VCaP (cell line): ENCODE results near the gene ITPR1.
A peak's percentile ranks its signal among the peaks of the same experiment; 100 is the strongest.

ENCODE experiments used
- H3K27ac ChIP-seq: fragments of 450-650 bp; 2 replicates; pipeline ENCODE4 v1.5.1; 2017
- TF ChIP-seq, protein P1 (sequence below): fragments of 450-650 bp; conservative IDR thresholded peaks from 2 replicates; pipeline ENCODE4 v1.5.1; 2017; ENCODE audit warnings: mild to moderate bottlenecking, moderate library complexity

ITPR1 gene

DNA sequence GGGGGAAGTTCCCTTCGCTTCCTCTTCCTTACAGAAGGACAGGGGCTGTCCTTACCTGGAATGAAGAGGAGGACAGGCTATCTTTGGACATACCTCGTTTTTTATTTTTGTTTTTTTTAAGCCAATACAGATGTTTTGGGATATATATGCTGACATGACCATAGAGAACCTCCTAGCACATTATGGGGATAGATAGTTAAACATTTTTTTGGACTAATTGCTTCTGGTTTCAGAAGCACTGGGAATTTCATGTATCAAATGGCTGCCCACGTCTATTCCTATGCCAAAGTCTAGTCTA, 247.9 kb downstream of the ITPR1 start:
- no peak overlapping the region for H3K27ac ChIP-seq
- TF ChIP-seq, protein P1, sequence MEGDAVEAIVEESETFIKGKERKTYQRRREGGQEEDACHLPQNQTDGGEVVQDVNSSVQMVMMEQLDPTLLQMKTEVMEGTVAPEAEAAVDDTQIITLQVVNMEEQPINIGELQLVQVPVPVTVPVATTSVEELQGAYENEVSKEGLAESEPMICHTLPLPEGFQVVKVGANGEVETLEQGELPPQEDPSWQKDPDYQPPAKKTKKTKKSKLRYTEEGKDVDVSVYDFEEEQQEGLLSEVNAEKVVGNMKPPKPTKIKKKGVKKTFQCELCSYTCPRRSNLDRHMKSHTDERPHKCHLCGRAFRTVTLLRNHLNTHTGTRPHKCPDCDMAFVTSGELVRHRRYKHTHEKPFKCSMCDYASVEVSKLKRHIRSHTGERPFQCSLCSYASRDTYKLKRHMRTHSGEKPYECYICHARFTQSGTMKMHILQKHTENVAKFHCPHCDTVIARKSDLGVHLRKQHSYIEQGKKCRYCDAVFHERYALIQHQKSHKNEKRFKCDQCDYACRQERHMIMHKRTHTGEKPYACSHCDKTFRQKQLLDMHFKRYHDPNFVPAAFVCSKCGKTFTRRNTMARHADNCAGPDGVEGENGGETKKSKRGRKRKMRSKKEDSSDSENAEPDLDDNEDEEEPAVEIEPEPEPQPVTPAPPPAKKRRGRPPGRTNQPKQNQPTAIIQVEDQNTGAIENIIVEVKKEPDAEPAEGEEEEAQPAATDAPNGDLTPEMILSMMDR: no peak

DNA sequence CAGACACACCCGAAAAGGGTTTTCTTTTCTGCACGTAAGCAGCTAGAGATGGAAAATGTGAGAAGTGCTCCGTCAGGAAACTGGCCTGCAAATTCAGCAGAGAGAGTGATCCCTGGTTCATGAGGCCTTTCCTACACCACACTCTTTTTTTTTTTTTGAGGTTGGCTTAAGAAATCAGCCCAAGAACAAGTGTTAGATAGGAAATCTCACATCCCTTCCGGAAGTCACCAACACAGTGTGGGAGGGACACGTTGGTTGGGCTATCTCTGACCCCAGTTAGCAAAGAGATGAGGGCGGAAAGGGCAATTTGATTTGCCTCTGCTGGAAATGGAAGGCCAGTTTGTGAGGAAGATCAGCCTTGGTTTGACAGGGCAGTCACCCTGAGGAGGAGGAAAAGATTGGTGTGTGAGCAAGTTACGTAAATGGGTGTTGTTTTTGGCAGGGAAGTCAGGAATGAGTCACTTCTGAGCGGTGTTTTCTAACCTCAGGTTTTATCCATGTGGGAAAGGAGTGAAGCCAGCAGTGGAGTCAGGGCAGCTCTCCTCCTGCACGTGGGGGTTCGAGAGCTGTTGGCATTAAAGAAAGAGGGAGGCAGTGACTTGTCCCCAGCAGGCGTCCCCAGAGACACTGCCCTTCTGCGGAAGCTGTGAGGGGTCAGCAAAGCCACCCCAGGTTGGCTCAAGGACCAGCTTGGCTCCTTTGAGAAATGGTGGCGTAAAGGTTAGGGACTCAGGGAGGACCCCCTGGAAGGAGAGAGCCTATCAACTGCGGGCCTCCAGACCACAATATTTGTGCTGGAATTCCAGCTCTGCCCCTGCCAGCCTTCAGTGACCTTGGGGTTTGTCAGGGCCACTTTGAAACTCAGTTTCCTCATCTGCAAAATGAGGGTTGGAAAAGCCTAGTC, 248.5 kb downstream of the ITPR1 start:
- H3K27ac ChIP-seq: peak overlapping the region; percentile 22; the same call in 1 of the 2 replicates

DNA sequence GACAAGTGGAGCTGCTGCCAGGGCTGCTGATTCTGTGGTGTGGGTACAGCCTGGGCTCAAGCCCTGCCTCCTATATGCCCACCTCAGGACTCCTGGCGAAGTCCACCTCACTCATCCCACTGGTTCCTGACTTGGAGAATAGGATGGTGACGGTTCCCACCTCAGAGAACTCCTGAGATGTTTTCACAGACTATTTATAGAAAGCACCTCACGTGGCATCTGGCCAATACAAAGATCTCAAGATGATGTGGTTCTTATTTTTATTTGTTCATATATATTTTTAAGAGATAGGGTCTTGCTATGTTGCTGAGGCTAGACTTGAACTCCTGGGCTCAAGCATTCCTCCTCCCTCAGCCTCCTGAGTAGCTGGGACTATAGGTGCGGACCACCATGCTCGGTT, 249.2 kb downstream of the ITPR1 start:
- TF ChIP-seq, protein P1: no peak
- no peak overlapping the region; the same call in 1 of the 2 replicates for H3K27ac ChIP-seq

More for the DNA sequence above, 248.5 kb downstream of the ITPR1 start:
- TF ChIP-seq, protein P1: no peak

DNA sequence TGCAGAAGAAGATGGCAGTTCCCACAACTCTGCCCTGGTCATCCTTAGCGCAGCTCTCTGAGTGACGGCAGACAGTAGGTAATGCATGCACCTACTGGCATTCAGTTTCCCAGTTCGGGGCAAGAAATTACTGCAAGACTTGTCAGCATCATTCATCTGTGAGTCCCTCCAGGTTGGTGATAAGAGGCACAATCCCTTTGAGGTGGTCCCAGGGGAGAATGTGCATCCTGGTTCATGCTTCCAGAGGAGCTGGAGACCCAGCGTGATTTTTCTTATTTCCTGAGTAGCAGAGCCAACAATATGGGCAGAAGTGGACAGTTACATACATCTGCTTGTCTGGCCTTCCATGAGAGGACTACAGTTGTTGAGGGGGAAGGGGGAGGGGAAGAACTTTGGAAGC, 250.2 kb downstream of the ITPR1 start:
- TF ChIP-seq, protein P1: no peak
- H3K27ac ChIP-seq: no peak overlapping the region

DNA sequence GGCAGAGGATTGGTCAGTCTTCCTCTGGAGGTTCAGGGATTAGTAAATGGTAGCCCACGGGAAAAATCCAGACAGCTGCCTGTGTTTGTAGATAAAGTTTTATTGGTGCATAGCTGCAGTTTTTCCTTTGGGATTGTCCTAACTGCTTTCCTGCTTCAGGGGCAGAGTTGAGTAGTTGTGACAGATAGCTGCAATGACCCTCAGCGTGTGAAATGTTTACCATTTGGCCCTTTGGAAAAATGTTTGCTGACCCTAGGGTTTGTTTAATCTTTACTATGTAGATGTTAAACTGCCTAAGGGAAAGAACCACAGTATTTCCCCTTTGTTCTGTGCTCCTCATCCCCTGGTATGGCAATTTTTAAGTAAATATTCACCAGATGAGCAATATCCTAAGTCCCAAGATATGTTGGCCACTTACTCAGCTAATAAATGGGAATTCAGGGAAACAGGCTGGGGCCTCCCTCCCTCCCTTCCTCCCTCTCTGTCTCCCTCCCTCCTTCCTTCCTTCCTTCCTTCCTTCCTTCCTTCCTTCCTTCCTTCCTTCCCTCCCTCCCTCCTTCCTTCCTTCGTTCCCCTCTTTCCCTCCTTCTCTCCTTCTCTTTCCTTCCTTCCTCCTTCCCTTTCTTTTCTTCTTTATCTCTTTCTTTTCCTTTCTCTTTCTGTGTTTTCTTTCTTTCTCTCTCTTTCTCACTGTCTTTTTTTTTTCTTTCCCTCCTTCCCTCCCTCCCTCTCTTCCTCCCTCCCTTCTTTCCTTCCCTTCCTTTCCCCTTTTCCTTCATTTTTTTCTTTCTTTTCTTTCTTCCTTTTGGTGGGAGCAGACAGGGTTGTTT, 251.5 kb downstream of the ITPR1 start:
- TF ChIP-seq, protein P1: no peak
- 0 out of 2 replicates have a peak overlapping the region, but pooled peaks have one; percentile 1 for H3K27ac ChIP-seq

DNA sequence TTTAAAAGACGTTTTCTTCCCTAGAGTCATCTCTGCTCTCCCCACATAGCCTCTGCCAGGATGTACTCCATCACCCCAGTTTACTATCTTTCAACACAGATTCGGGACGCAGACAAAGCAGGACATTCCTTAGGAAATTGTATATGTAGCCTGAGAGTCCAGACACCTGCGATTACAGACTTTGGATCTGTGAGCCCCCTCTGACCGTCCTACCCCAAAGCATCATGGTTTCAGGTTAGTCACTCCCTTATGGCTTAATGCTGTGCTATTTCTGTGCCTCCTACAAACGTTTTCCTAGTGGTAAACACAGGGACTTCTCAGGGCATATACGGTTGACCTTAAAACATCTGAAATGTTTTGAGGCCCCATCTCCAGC, 252.1 kb downstream of the ITPR1 start:
- no peak overlapping the region for H3K27ac ChIP-seq
- TF ChIP-seq, protein P1: no peak

DNA sequence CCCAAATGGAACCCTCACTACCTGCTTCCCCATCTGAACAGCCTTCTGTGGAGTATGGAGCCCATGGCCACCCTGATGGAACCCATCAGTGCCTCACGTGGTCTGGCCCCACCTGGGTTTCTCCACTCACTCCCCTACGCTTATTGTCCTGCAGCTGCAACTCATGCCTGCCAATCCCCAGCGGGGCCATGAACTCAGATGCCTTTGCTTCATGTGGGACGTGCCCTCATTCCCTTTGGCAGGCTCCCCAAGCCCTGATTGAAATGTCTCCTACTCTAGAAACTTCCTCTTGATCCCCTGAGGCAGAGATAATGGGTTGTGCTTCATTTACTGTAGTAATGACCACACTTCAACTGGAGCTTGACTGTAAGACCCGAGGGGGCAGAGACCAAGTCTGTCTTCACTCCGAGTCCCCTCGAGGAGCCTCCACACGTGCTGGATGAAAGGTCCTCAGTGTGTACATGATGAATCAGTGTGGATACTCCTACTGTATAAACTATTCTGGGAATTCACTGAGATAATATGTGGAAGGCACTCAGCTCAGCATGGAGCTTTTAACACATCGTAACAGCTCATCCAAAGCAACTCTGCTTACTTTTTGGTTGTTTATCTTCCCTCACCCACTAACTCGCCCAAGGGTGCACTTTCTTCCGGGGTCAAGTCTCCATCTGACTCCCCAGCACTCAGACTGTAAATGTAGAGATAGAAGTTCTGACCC, 253.3 kb downstream of the ITPR1 start:
- TF ChIP-seq, protein P1: no peak
- H3K27ac ChIP-seq: no peak overlapping the region
